Caco-2 (cell line): ENCODE measurements around the gene RPUSD1. TPM values are rescaled to one million over a fixed set of nuclear protein-coding genes. Genes with fewer than 3 reads are reported as not detected.
A peak's percentile ranks its signal among the peaks of the same experiment; 100 is the strongest.

Experiments used
- BruUV-seq: library from RNA; stranded (reverse); fragments of 400-500 nt; replicated peaks from 2 replicates; lab custom pipeline; 2021; lab: Mats Ljungman, UMichigan
- CTCF ChIA-PET: fragments of 300-600 bp; sonication (Branson Sonifier 250); formaldehyde crosslinking; loops from one replicate; lab custom pipeline; 2022; ENCODE audit warnings: antibody characterized with exemption; lab: Charles Lee
- POLR2A ChIA-PET: fragments of 300-600 bp; sonication (Branson Sonifier 250); formaldehyde crosslinking; loops from one replicate; lab custom pipeline; 2022; ENCODE audit warnings: antibody characterized with exemption; lab: Charles Lee
- DNase-seq, 2 experiments: peaks; one replicate each; pipeline versions ENCODE4 v3.0.0 to v3.0.0-alpha.2; 2020 to 2022
- H3K27me3 ChIP-seq: replicated peaks from 2 replicates; pipeline ENCODE4 v1.6.0; 2011; ENCODE audit warnings: low read length; ENCODE audit not compliant: control insufficient read depth, insufficient read depth
- H3K36me3 ChIP-seq: 2 replicates; pipeline ENCODE4 v1.5.1; 2011; ENCODE audit warnings: low read length; ENCODE audit not compliant: control insufficient read depth, insufficient read depth
- H3K4me1 ChIP-seq: fragments of 250-450 bp; sonication (Bioruptor Pico); 2 replicates; pipeline ENCODE4 v1.5.1; 2020; ENCODE audit warnings: mild to moderate bottlenecking
- H3K4me3 ChIP-seq: 2 replicates; pipeline ENCODE4 v1.5.1; 2011; ENCODE audit warnings: low read depth, mild to moderate bottlenecking, control low read depth, low read length
- H3K9me3 ChIP-seq: fragments of 250-450 bp; sonication (Bioruptor Pico); 2 replicates; pipeline ENCODE4 v1.5.1; 2020; ENCODE audit warnings: mild to moderate bottlenecking, moderate library complexity
- H3K27ac Mint-ChIP-seq: one replicate; pipeline ENCODE4 v1.8.0; 2022; ENCODE audit warnings: mixed read lengths; ENCODE audit not compliant: unreplicated experiment
- H3K27me3 Mint-ChIP-seq: one replicate; pipeline ENCODE4 v1.8.0; 2022; ENCODE audit warnings: mixed read lengths; ENCODE audit not compliant: insufficient read depth, unreplicated experiment
- H3K36me3 Mint-ChIP-seq: one replicate; pipeline ENCODE4 v1.8.0; 2022; ENCODE audit warnings: mild to moderate bottlenecking, mixed read lengths; ENCODE audit not compliant: insufficient read depth, unreplicated experiment
- H3K4me1 Mint-ChIP-seq: one replicate; pipeline ENCODE4 v1.8.0; 2022; ENCODE audit warnings: low read depth, mixed read lengths; ENCODE audit not compliant: unreplicated experiment
- H3K4me3 Mint-ChIP-seq: one replicate; pipeline ENCODE4 v1.8.0; 2022; ENCODE audit warnings: mild to moderate bottlenecking, moderate library complexity, mixed read lengths; ENCODE audit not compliant: unreplicated experiment
- H3K9me3 Mint-ChIP-seq: one replicate; pipeline ENCODE4 v1.8.0; 2022; ENCODE audit warnings: mixed read lengths; ENCODE audit not compliant: unreplicated experiment
- intact Hi-C: fragments of 100-400 bp; cut with micrococcal nuclease; formaldehyde crosslinking; loops from one replicate; pipeline ENCODE4 v1.10.0; 2022; ENCODE audit not compliant: unreplicated experiment
- total RNA-seq: library from RNA; stranded (reverse); gene quantifications from 2 replicates; pipeline ENCODE4 v1.2.3, GENCODE V29; 2022
- TF ChIP-seq, protein P1 (sequence below), 2 experiments: fragments of 200-600 bp in 1 of 2; IDR thresholded peaks; 1 replicate in 1 of 2; 2 replicates in 1 of 2; pipeline versions ENCODE4 v1.5.1 to v1.8.0; 2011 to 2022; ENCODE audit warnings: antibody characterized with exemption in 1 of 2, control low read depth in 1 of 2, inconsistent platforms in 1 of 2, low read depth in 1 of 2, low read length in 1 of 2, mild to moderate bottlenecking in 1 of 2, moderate library complexity in 1 of 2; ENCODE audit not compliant: insufficient read depth in 1 of 2, severe bottlenecking in 1 of 2, unreplicated experiment in 1 of 2

The RPUSD1 gene
- total RNA-seq, 1 experiment from 2014 or later, result 44.0 TPM

DNA sequence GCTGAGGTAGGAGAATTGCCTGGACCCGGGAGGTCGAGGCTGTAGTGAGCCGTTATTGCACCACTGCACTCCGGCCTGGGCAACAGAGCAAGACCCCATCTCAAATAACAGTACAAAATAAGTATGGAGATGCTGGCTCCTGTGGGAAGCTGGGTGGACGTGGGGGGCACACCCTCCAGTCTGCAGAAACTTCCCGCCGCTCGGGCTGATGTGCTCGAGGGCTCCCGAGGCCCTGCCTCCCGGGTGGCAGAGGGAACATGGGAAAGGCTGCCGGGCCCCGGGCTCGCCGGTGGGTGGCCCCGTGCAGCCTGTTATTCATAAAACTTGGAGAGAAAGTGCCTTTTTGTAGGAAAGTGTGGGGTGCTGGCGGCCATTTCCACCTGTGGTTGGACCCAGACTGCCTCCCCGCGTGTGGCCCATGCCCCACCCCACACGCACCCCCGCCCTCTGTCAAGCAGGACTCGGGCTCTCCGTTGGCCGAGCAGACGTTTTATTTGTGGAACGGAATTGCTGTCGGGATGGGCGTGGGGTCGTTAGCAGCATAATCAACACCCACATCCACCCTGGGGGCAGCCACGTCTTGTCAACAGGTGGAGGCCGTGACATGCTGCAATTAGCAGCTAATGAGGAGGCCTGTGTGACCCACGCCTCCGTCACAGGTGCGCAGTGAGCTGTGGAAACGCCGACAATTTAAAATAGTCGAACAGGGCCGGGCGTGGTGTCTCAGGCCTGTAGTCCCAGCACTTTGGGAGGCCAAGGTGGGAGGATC is 40.0 kb downstream of the RPUSD1 start:
- Mint-ChIP-seq H3K27ac (no peak overlapping the region), H3K9me3 (no peaks in the 10 kb centered on the region), H3K27me3 (no peaks in the 10 kb centered on the region), H3K36me3 (peaks cover 4% of the 10 kb centered on the region), H3K4me3 (no peak overlapping the region), H3K4me1 (peaks cover 7% of the 10 kb centered on the region)
- ChIA-PET POLR2A (no interaction called here), CTCF (interaction anchor here (1.2 kb wide), 1 partner anchor 12 kb away, joined by 3 read pairs; no protein-coding TSS in a partner anchor)
- Histone ChIP-seq H3K27me3 (no peaks in the 10 kb centered on the region), H3K4me1 (peaks cover 6% of the 10 kb centered on the region), H3K9me3 (no peaks in the 10 kb centered on the region), H3K36me3 (no peaks in the 10 kb centered on the region), H3K4me3 (no peak overlapping the region)
- BruUV-seq, result no TSS peak
- intact Hi-C loops, result no loop called here
- TF ChIP-seq, protein P1, sequence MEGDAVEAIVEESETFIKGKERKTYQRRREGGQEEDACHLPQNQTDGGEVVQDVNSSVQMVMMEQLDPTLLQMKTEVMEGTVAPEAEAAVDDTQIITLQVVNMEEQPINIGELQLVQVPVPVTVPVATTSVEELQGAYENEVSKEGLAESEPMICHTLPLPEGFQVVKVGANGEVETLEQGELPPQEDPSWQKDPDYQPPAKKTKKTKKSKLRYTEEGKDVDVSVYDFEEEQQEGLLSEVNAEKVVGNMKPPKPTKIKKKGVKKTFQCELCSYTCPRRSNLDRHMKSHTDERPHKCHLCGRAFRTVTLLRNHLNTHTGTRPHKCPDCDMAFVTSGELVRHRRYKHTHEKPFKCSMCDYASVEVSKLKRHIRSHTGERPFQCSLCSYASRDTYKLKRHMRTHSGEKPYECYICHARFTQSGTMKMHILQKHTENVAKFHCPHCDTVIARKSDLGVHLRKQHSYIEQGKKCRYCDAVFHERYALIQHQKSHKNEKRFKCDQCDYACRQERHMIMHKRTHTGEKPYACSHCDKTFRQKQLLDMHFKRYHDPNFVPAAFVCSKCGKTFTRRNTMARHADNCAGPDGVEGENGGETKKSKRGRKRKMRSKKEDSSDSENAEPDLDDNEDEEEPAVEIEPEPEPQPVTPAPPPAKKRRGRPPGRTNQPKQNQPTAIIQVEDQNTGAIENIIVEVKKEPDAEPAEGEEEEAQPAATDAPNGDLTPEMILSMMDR (IDR thresholded peaks at IDR 0.05; ENCODE audit: insufficient read depth in 1 of 2, low read depth in 1 of 2, low read length in 1 of 2, severe bottlenecking in 1 of 2, unreplicated experiment in 1 of 2), result no peak
- no peak for DNase-seq

- BruUV-seq, result no TSS peak
- Histone ChIP-seq H3K4me3 (no peak overlapping the region), H3K9me3 (no peaks in the 10 kb centered on the region), H3K27me3 (no peaks in the 10 kb centered on the region), H3K4me1 (peaks cover 1% of the 10 kb centered on the region), H3K36me3 (no peaks in the 10 kb centered on the region)
- Mint-ChIP-seq H3K36me3 (peaks cover under 1% of the 10 kb centered on the region), H3K4me3 (no peak overlapping the region), H3K9me3 (no peaks in the 10 kb centered on the region), H3K27ac (no peak overlapping the region), H3K27me3 (no peaks in the 10 kb centered on the region), H3K4me1 (no peaks in the 10 kb centered on the region)
- CTCF ChIA-PET, result no interaction called here
- TF ChIP-seq, protein P1 (IDR thresholded peaks at IDR 0.05; ENCODE audit: insufficient read depth in 1 of 2, low read depth in 1 of 2, low read length in 1 of 2, severe bottlenecking in 1 of 2, unreplicated experiment in 1 of 2), result no peak
- intact Hi-C loops, result no loop called here
- no peak for DNase-seq
- POLR2A ChIA-PET, result interaction anchor here (0.6 kb wide), 1 partner anchor 66 kb away, joined by 3 read pairs; no protein-coding TSS in a partner anchor
Measured at GRCh38 chr16:746637-747036, 41.5 kb downstream of the RPUSD1 start.

GRCh38 chr16:745739-746138 is 42.4 kb downstream of the RPUSD1 start:
- Histone ChIP-seq H3K36me3 (no peaks in the 10 kb centered on the region), H3K4me3 (no peak overlapping the region), H3K4me1 (no peaks in the 10 kb centered on the region), H3K27me3 (no peaks in the 10 kb centered on the region), H3K9me3 (no peaks in the 10 kb centered on the region)
- Mint-ChIP-seq H3K27me3 (no peaks in the 10 kb centered on the region), H3K4me3 (no peak overlapping the region), H3K4me1 (no peaks in the 10 kb centered on the region), H3K36me3 (no peaks in the 10 kb centered on the region), H3K27ac (no peak overlapping the region), H3K9me3 (no peaks in the 10 kb centered on the region)
- intact Hi-C loops, result no loop called here
- ChIA-PET CTCF (interaction anchor here (0.7 kb wide), 1 partner anchor 51 kb away, joined by 4 read pairs; no protein-coding TSS in a partner anchor), POLR2A (no interaction called here)
- TF ChIP-seq, protein P1 (IDR thresholded peaks at IDR 0.05; ENCODE audit: insufficient read depth in 1 of 2, low read depth in 1 of 2, low read length in 1 of 2, severe bottlenecking in 1 of 2, unreplicated experiment in 1 of 2), result peak; percentile 46 to 80
- peak in 1 of 2 experiments; percentile 65 for DNase-seq
- BruUV-seq, result no TSS peak
